ENCODE data around the gene PAX2.

DNA sequence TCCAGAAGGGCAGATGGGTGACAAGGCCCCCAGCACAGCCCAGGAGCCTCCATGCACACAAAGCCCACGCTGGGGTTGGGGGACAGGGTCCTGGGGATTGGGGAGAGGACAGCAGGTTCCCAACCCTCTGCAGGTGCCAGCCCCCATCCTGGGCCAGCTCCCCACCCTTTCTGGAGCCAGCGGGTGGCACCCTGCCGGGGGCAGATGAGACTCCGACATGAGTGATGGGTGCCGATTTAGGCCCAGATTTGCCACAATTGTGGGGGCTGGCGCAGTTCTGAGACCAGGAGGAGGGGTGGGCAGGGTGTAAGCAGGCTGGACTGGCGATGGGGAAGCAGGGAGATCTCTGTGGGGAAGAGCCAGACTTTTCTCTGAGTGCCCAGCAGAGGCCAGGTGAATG, 118.1 kb downstream of the PAX2 start:
- TF ChIP-seq, protein P1, sequence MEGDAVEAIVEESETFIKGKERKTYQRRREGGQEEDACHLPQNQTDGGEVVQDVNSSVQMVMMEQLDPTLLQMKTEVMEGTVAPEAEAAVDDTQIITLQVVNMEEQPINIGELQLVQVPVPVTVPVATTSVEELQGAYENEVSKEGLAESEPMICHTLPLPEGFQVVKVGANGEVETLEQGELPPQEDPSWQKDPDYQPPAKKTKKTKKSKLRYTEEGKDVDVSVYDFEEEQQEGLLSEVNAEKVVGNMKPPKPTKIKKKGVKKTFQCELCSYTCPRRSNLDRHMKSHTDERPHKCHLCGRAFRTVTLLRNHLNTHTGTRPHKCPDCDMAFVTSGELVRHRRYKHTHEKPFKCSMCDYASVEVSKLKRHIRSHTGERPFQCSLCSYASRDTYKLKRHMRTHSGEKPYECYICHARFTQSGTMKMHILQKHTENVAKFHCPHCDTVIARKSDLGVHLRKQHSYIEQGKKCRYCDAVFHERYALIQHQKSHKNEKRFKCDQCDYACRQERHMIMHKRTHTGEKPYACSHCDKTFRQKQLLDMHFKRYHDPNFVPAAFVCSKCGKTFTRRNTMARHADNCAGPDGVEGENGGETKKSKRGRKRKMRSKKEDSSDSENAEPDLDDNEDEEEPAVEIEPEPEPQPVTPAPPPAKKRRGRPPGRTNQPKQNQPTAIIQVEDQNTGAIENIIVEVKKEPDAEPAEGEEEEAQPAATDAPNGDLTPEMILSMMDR (IDR thresholded peaks at IDR 0.05), result no peak
- TF ChIP-seq ZFX (IDR thresholded peaks at IDR 0.05; ENCODE audit: borderline replicate concordance), result no peak
